AG10803 (cell line): ENCODE results near the gene DPF3.

Source experiments
- DNase-seq: peaks from one replicate; pipeline ENCODE4 v3.0.0; 2010; ENCODE audit warnings: low read depth
- H3K4me3 ChIP-seq: 2 replicates; pipeline ENCODE4 v1.5.1; 2011; ENCODE audit warnings: mild to moderate bottlenecking, low read length, control low read depth
- TF ChIP-seq, protein P1 (sequence below): conservative IDR thresholded peaks from 2 replicates; pipeline ENCODE4 v1.5.1; 2011; ENCODE audit warnings: mild to moderate bottlenecking, low read length, control low read depth, inconsistent platforms

The DPF3 gene

GRCh38 chr14:72610831-72611200 is 283.1 kb downstream of the DPF3 start:
- no peak overlapping the region for H3K4me3 ChIP-seq
- TF ChIP-seq, protein P1, sequence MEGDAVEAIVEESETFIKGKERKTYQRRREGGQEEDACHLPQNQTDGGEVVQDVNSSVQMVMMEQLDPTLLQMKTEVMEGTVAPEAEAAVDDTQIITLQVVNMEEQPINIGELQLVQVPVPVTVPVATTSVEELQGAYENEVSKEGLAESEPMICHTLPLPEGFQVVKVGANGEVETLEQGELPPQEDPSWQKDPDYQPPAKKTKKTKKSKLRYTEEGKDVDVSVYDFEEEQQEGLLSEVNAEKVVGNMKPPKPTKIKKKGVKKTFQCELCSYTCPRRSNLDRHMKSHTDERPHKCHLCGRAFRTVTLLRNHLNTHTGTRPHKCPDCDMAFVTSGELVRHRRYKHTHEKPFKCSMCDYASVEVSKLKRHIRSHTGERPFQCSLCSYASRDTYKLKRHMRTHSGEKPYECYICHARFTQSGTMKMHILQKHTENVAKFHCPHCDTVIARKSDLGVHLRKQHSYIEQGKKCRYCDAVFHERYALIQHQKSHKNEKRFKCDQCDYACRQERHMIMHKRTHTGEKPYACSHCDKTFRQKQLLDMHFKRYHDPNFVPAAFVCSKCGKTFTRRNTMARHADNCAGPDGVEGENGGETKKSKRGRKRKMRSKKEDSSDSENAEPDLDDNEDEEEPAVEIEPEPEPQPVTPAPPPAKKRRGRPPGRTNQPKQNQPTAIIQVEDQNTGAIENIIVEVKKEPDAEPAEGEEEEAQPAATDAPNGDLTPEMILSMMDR: no peak
- peak; percentile 45 for DNase-seq

DNA sequence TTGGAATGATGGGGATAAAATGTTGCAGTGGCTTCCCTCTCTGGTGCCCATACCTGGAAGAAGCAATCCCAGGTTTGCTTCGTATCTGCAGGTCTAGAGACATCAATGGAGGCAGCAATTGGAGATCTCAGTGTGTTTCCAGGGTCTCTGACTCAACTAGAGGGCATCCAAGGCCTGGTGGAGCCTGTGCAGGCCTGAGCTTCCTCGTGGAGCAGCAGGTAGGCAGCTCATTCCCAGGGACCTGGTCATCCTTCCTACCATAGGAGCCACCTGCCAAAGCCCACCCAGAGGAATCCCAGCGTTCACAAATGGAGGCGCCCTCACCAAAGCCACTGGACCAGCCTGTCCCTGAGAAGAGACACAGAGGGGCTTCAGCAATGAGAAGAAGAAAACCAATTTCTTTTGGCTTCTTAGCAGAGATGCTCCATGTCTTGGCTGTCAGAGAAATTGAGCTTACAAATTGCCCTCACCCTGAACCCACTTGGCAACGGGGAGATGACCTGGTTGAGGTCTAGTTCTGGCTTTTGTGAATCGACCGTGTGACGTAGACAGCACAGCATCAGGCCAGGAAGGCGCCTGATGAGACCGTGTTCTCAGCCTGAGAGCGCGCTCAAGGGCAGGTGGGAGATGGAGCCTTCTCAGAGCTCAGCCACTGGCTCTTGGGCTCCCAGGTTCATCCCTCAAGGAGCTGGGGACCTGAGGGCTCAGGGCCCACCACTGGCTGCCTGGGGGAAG is 283.6 kb downstream of the DPF3 start:
- no peak for DNase-seq
- no peak overlapping the region for H3K4me3 ChIP-seq
- TF ChIP-seq, protein P1: no peak

- H3K4me3 ChIP-seq: no peak overlapping the region
- DNase-seq: no peak
- TF ChIP-seq, protein P1: no peak
Observed at GRCh38 chr14:72609205-72609916, 284.5 kb downstream of the DPF3 start.

DNA sequence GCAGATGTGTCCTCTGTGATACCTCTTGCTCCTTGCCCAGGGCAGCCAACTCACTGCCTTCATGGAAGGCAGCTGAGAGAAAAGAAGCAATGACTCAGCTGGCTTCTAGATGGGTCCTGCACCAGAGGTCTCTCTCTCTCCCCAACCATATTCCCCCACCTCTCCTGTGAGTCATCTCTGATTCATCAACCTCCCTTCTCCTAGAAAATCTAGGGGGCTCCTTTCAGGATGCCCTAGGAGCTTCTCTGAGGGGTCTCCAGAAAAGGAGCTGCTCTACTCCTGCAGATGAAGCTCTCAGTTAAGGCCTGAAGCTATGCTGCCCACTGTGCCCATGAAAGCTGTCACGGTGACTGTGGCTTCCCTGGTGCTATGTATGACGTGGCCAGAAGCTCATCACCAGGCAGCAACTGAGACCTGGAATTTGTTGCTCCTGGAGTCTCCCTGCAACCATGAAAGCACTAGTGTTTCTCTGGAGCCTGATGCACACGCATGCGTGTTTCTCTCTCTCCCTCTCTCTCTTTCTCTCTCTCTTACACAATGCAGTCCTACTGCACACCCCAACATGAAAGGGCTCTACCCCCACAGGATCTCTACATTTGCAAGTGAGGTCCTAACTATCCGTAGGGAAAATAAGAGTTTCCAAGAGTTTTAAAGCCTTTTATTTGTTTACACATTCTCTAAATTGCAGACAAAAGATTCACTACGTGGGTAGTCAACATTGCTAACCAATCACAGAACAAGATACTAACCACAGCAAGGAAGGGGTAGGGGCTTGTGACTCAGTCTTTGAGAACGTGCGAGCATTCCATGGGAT is 285.3 kb downstream of the DPF3 start:
- peak overlapping the region; percentile 23; the same call in 1 of the 2 replicates for H3K4me3 ChIP-seq
- TF ChIP-seq, protein P1: no peak
- peak; percentile 91 for DNase-seq

DNA sequence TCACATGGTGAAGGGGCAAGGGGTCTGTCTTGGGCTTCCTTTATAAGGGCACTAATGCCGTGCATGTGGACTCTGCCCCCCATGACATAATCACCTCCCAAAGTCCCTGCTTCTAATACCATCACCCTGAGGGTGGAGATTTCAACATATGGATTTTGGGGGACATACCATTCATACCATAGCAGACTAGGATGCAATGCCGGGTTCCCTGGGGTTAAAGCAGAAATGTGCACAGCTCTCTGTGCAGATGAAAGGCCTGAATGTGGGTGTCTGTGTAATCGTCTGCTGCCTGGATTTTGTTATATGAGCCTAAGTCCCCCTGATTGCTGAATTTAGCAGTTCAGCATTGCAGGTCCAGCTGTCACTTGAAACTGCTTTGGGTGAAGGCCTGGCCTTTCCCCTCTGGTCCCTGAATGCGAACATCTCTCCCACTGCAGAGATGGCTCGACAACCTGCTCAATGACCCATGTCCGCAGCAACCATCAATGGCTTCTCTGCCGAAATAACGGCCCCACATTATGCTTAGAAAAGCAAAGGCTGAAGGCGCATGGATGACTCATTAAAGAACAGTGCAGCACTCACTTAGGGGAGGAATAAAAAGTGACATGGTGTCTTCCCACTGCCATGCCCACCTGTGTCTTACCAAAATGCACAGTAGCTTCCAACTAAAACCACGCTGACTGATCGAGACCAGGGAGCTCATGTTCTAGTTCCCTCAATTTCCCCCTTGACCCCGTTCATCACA is 286.3 kb downstream of the DPF3 start:
- peak; percentile 46 for DNase-seq
- no peak overlapping the region for H3K4me3 ChIP-seq
- TF ChIP-seq, protein P1: no peak

DNA sequence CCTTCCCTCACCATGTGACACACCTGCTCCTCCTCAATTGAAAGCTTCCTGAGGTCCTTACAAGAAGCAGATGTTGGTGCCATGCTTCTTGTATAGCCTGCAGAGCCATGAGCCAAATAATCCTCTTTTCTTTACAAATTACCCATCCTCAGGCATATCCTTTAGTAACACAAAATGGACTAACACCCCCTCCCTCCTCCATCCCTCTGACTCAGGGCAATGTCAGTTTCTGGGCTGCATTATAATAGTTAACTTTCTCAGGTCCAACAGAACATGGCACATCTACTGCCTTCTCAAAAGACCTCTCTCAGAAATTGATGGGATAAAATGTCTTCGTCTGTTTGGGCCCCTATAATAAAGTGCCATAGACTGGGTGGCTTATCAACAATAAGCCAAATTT is 287.0 kb downstream of the DPF3 start:
- no peak for DNase-seq
- no peak overlapping the region for H3K4me3 ChIP-seq
- TF ChIP-seq, protein P1: no peak
